IMR-90 (cell line): ENCODE data around the gene CACNA2D4. TPM values are rescaled to one million over a fixed set of nuclear protein-coding genes. Genes with fewer than 3 reads are reported as not detected.

ENCODE experiments used
- ATAC-seq: fragments of 200-7000 bp; cut with Tn5 transposase; 2 replicates; pipeline ENCODE4 v1.9.1; 2020; ENCODE audit warnings: low read depth, mild to moderate bottlenecking, moderate library complexity
- BruUV-seq: library from RNA; stranded (reverse); fragments of 400-500 nt; replicated peaks from 2 replicates; lab custom pipeline; 2021; lab: Mats Ljungman, UMichigan
- CTCF ChIA-PET: fragments of 300-600 bp; formaldehyde crosslinking; extraction: SDS; loops from one replicate; lab custom pipeline; 2021; ENCODE audit warnings: antibody characterized with exemption; lab: Yijun Ruan, JAX
- POLR2A ChIA-PET: fragments of 300-600 bp; sonication (Branson Sonifier 250); formaldehyde crosslinking; loops from one replicate; lab custom pipeline; 2022; ENCODE audit warnings: antibody characterized with exemption; ENCODE audit not compliant: unreplicated experiment; lab: Charles Lee
- DNase-seq: peaks from one replicate; pipeline ENCODE4 v3.0.0; 2013
- H2AFZ ChIP-seq: replicated peaks from 2 replicates; pipeline ENCODE3; 2013; ENCODE audit warnings: low read length, mild to moderate bottlenecking; ENCODE audit not compliant: poor library complexity
- H2AK5ac ChIP-seq: 2 replicates; pipeline ENCODE4 v1.6.1; 2013; ENCODE audit warnings: low read depth, low read length, inconsistent platforms
- H2AK9ac ChIP-seq: replicated peaks from 2 replicates; pipeline ENCODE3; 2013; ENCODE audit warnings: mild to moderate bottlenecking, low read depth, low read length, moderate library complexity; ENCODE audit not compliant: poor library complexity
- H2BK120ac ChIP-seq: 2 replicates; pipeline ENCODE4 v1.6.1; 2013; ENCODE audit warnings: low read depth, low read length, inconsistent platforms
- H2BK15ac ChIP-seq: 3 replicates; pipeline ENCODE4 v1.6.1; 2013; ENCODE audit warnings: low read depth, low read length, inconsistent platforms
- H2BK20ac ChIP-seq: 2 replicates; pipeline ENCODE4 v1.6.1; 2013; ENCODE audit warnings: low read depth, mild to moderate bottlenecking, inconsistent platforms, low read length, moderate library complexity
- H2BK5ac ChIP-seq: 2 replicates; pipeline ENCODE4 v1.6.1; 2013; ENCODE audit warnings: mild to moderate bottlenecking, low read depth, low read length, inconsistent platforms; ENCODE audit not compliant: poor library complexity, severe bottlenecking
- H3K14ac ChIP-seq: replicated peaks from 2 replicates; pipeline ENCODE4 v1.6.1; 2013; ENCODE audit warnings: low read depth, low read length, inconsistent platforms
- H3K18ac ChIP-seq: 2 replicates; pipeline ENCODE4 v1.6.1; 2013; ENCODE audit warnings: low read depth, low read length, control low read depth
- H3K23ac ChIP-seq: 2 replicates; pipeline ENCODE4 v1.6.1; 2013; ENCODE audit warnings: low read depth, low read length, inconsistent platforms
- H3K27ac ChIP-seq: 2 replicates; pipeline ENCODE4 v1.5.1; 2013; ENCODE audit warnings: mild to moderate bottlenecking, control low read depth, low read length; ENCODE audit not compliant: insufficient read depth
- H3K27me3 ChIP-seq: 2 replicates; pipeline ENCODE4 v1.6.1; 2013; ENCODE audit warnings: low read length; ENCODE audit not compliant: control insufficient read depth, insufficient read depth
- H3K36me3 ChIP-seq: 2 replicates; pipeline ENCODE4 v1.6.1; 2013; ENCODE audit warnings: low read length, mixed read lengths; ENCODE audit not compliant: control insufficient read depth, insufficient read depth
- H3K4ac ChIP-seq: 2 replicates; pipeline ENCODE4 v1.6.1; 2013; ENCODE audit warnings: low read depth, low read length, inconsistent platforms
- H3K4me1 ChIP-seq: 2 replicates; pipeline ENCODE4 v1.6.1; 2013; ENCODE audit warnings: low read length, mixed read lengths; ENCODE audit not compliant: control insufficient read depth, insufficient read depth
- H3K4me2 ChIP-seq: 2 replicates; pipeline ENCODE4 v1.6.1; 2013; ENCODE audit warnings: low read depth, mild to moderate bottlenecking, control low read depth, low read length, moderate library complexity
- H3K4me3 ChIP-seq: 2 replicates; pipeline ENCODE4 v1.5.1; 2013; ENCODE audit warnings: low read depth, mild to moderate bottlenecking, control low read depth, low read length, moderate library complexity; ENCODE audit not compliant: insufficient read depth
- H3K56ac ChIP-seq: 2 replicates; pipeline ENCODE4 v1.6.1; 2013; ENCODE audit warnings: low read length, inconsistent platforms; ENCODE audit not compliant: insufficient read depth; ENCODE audit errors: extremely low read depth
- H3K79me1 ChIP-seq, 2 experiments: 2 replicates each; pipeline ENCODE4 v1.6.1; 2013; ENCODE audit warnings: low read length in 2 of 2, inconsistent platforms in 1 of 2, low read depth in 1 of 2
- H3K9ac ChIP-seq: 2 replicates; pipeline ENCODE4 v1.6.1; 2013; ENCODE audit warnings: low read depth, low read length, control low read depth
- H3K9me1 ChIP-seq: 2 replicates; pipeline ENCODE4 v1.6.1; 2013; ENCODE audit warnings: low read length, inconsistent platforms; ENCODE audit not compliant: insufficient read depth
- H3K9me3 ChIP-seq: 2 replicates; pipeline ENCODE4 v1.6.1; 2013; ENCODE audit warnings: low read length; ENCODE audit not compliant: control insufficient read depth, insufficient read depth
- H4K20me1 ChIP-seq: 2 replicates; pipeline ENCODE4 v1.6.1; 2013; ENCODE audit warnings: low read length, inconsistent platforms; ENCODE audit not compliant: insufficient read depth
- H4K5ac ChIP-seq: 2 replicates; pipeline ENCODE4 v1.6.1; 2013; ENCODE audit warnings: mild to moderate bottlenecking, low read depth, low read length, control low read depth
- H4K8ac ChIP-seq, 2 experiments: 2 replicates each; pipeline ENCODE4 v1.6.1; 2013; ENCODE audit warnings: low read depth in 2 of 2, low read length in 2 of 2, control low read depth in 1 of 2, inconsistent platforms in 1 of 2
- H4K91ac ChIP-seq: 2 replicates; pipeline ENCODE4 v1.6.1; 2013; ENCODE audit warnings: low read depth, low read length, inconsistent platforms; ENCODE audit not compliant: insufficient read depth
- FOS ChIP-seq: fragments of 150-350 bp; IDR thresholded peaks from 2 replicates; pipeline ENCODE4 v1.6.1; 2016; ENCODE audit warnings: low read depth, low read length
- RAD21 ChIP-seq: IDR thresholded peaks from 2 replicates; pipeline ENCODE4 v1.6.1; 2012; ENCODE audit warnings: low read length, improper control_type of control experiment
- WGBS, 2 experiments: methylation state at CpG; one replicate each; pipeline versions ENCODE4 v1.1.5 to v1.1.7; 2013; ENCODE audit warnings: missing lambda C conversion rate in 2 of 2; ENCODE audit not compliant: insufficient read length in 1 of 2; ENCODE audit errors: extremely low coverage in 2 of 2; 5-methylcytosine and 5-hydroxymethylcytosine counted together
- dilution Hi-C: fragments of 300-500 bp; cut with HindIII; formaldehyde crosslinking; loops from one replicate; pipeline ENCODE4 v1.14.3; 2018; ENCODE audit warnings: low sequenced_read_pairs; ENCODE audit not compliant: unreplicated experiment
- in situ Hi-C: fragments of 300-500 bp; cut with MboI; formaldehyde crosslinking; loops from 3 replicates; pipeline ENCODE4 v1.14.3; 2019; ENCODE audit warnings: low sequenced_read_pairs, inconsistent platforms, mixed read lengths
- intact Hi-C: fragments of 100-400 bp; cut with micrococcal nuclease; formaldehyde crosslinking; loops from 2 replicates; pipeline ENCODE4 v1.10.0; 2022
- polyA plus RNA-seq, 3 experiments: library from polyadenylated mRNA; depleted of rRNA; stranded (reverse); fragments of >200 nt; gene quantifications; 2 replicates each; pipeline ENCODE4 v1.2.3, GENCODE V29; 2012; ENCODE audit warnings: low replicate concordance in 1 of 3
- total RNA-seq: library from RNA; depleted of rRNA; stranded (reverse); fragments of >200 nt; gene quantifications from 2 replicates; pipeline ENCODE4 v1.2.3, GENCODE V29; 2012

CACNA2D4 gene
- total and polyA plus RNA-seq, 2 of the 4 experiments (the other 2 are of a cell fraction), result 0.18 to 0.22 TPM

DNA sequence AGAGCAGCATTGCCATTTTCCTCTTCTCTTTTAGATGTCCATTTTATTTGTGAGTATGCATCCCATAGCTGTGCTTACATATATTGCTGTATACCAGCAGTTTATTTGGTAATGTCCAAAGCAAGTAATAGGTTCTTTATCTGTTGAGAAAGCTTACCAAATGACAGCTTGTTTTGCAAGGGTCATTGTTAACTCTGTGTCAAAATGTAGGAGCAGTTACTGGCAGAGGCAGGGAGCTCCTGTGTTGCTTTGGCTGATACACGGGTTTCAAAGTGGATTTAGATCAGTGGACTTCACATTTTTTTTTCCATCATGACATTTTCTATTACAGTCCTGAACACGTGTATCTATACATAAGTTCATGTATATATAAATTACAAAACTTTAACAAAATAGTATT, 136.2 kb downstream of the CACNA2D4 start:
- H3K36me3 ChIP-seq, result peaks cover 8% of the 10 kb centered on the region
- in situ Hi-C loops (no loop called here), intact Hi-C loops (no loop called here), dilution Hi-C loops (no loop called here)
- H4K8ac ChIP-seq, result no peak overlapping the region
- no peak overlapping the region for H3K23ac ChIP-seq
- TF ChIP-seq RAD21 (no peak), FOS (no peak)
- H4K5ac ChIP-seq, result no peak overlapping the region
- no peak overlapping the region for H3K18ac ChIP-seq
- H2BK5ac ChIP-seq, result no peak overlapping the region
- H3K9me3 ChIP-seq, result no peaks in the 10 kb centered on the region
- no peaks in the 10 kb centered on the region for H3K27me3 ChIP-seq
- ATAC-seq (peak; percentile 3; the same call in 1 of the 2 replicates), DNase-seq (no peak)
- H3K14ac ChIP-seq, result no peak overlapping the region; the same call in 1 of the 2 replicates
- ChIA-PET CTCF (interaction anchor here (1.1 to 1.3 kb wide), 2 partner anchors 9 to 13 kb away, joined by 3 to 7 read pairs; no protein-coding TSS in a partner anchor), POLR2A (no interaction called here)
- no peak overlapping the region for H2BK20ac ChIP-seq
- no peak overlapping the region for H2BK15ac ChIP-seq
- H3K4ac ChIP-seq, result no peak overlapping the region
- WGBS, 2 experiments, result no CpG with 5 or more reads among the region's 2 CpGs
- no peak overlapping the region for H3K4me3 ChIP-seq
- no peak overlapping the region for H2AK9ac ChIP-seq
- H4K20me1 ChIP-seq, result peaks cover 6% of the 10 kb centered on the region; the same call in 1 of the 2 replicates
- no peak overlapping the region for H3K9ac ChIP-seq
- peaks cover 13% of the 10 kb centered on the region for H3K4me1 ChIP-seq
- peaks cover 14% of the 10 kb centered on the region for H3K9me1 ChIP-seq
- no peak overlapping the region for H2AFZ ChIP-seq
- H3K4me2 ChIP-seq, result no peak overlapping the region
- no peak overlapping the region for H3K27ac ChIP-seq
- no peak overlapping the region for H2BK120ac ChIP-seq
- no peak overlapping the region for H3K56ac ChIP-seq
- no TSS peak for BruUV-seq
- no peak overlapping the region for H4K91ac ChIP-seq
- no peak overlapping the region for H2AK5ac ChIP-seq
- peaks cover 6 to 46% of the 10 kb centered on the region in 2 experiments; a peak in 3 of 4 replicates for H3K79me1 ChIP-seq
